ENCODE results near the gene AIPL1.

Gene AIPL1

GRCh38 chr17:6470751-6471521 is 36.0 kb upstream of the AIPL1 start:
- Histone ChIP-seq H3K9ac (0 out of 22 replicates have a peak overlapping the region, but pooled peaks of 2 of the 11 experiments have one; percentile 11 to 16), H3K27ac (peak overlapping the region in 3 of 11 experiments; percentile 17 to 42 (median 35); a peak in 1 of 22 replicates), H3K4me3 (no peak overlapping the region), H3K4me1 (peaks cover 12 to 30% (median 21%) of the 10 kb centered on the region in 10 experiments), H3K27me3 (no peaks in the 10 kb centered on the region), H3K4me2 (peak overlapping the region; percentile 15 to 69 (median 56)), H3K36me3 (no peaks in the 10 kb centered on the region), H3K9me3 (replicated peaks in 1 of 11) (peaks cover 0 to 4% (median 0%) of the 10 kb centered on the region in 11 experiments; a peak in 2 of 22 replicates), H4K20me1 (peaks cover 0 to 9% (median 0%) of the 10 kb centered on the region in 11 experiments; a peak in 1 of 22 replicates)
- no peak for TF ChIP-seq Cebpa-rat (IDR thresholded peaks at IDR 0.05)

DNA sequence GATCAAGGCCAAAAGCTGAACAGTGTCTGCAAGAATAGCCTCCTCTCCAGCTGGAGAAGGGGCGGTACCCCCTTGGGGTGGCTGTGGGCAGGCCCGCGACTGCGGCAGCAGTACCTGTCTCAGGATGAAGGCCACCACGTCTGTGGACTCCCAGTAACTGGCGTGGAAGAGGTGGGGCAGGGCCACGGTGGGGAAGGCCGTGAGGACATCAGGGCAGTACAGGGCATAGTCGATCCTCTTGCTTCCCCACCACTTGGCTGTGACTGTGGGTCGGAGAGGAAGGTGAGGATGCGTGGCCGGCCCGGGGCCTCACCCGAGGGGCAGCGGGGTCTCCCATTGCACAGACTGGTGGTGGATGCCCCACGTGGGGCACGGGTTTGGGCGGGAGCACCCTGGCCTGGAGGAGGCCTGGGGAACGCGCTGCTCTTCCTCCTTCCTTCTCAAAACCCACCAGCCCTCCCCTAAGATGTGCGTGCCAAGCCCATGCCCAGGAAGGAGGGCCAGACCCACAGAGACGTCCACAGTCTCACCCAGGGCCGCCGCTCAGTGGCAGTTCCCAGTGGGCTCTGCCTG is 35.3 kb upstream of the AIPL1 start:
- Histone ChIP-seq H3K36me3 (no peaks in the 10 kb centered on the region), H3K9me3 (replicated peaks in 1 of 11) (peaks cover 0 to 4% (median 0%) of the 10 kb centered on the region in 11 experiments; a peak in 2 of 22 replicates), H4K20me1 (peaks cover 0 to 9% (median 0%) of the 10 kb centered on the region in 11 experiments; a peak in 1 of 22 replicates), H3K27ac (peak overlapping the region in 2 of 11 experiments; percentile 17 to 42; a peak in 1 of 22 replicates), H3K4me1 (peaks cover 12 to 30% (median 21%) of the 10 kb centered on the region in 10 experiments), H3K4me2 (peak overlapping the region in 1 of 11 experiments; percentile 58; a peak in 1 of 22 replicates), H3K9ac (no peak overlapping the region), H3K4me3 (no peak overlapping the region), H3K27me3 (no peaks in the 10 kb centered on the region)
- no peak for TF ChIP-seq Cebpa-rat (IDR thresholded peaks at IDR 0.05)

GRCh38 chr17:6468051-6468790 is 33.3 kb upstream of the AIPL1 start:
- no peak for TF ChIP-seq Cebpa-rat (IDR thresholded peaks at IDR 0.05)
- H3K4me2 ChIP-seq: no peak overlapping the region
- peaks cover 0 to 9% (median 0%) of the 10 kb centered on the region in 11 experiments; a peak in 1 of 22 replicates for H4K20me1 ChIP-seq
- no peak overlapping the region for H3K27ac ChIP-seq
- H3K27me3 ChIP-seq: no peaks in the 10 kb centered on the region
- H3K9me3 ChIP-seq (replicated peaks in 1 of 11): peaks cover 0 to 4% (median 0%) of the 10 kb centered on the region in 11 experiments; a peak in 2 of 22 replicates
- H3K4me1 ChIP-seq: peaks cover 17 to 37% (median 26%) of the 10 kb centered on the region in 10 experiments
- H3K9ac ChIP-seq: no peak overlapping the region
- no peak overlapping the region for H3K4me3 ChIP-seq
- H3K36me3 ChIP-seq: no peaks in the 10 kb centered on the region

- H3K9ac ChIP-seq: no peak overlapping the region
- no peak overlapping the region for H3K4me3 ChIP-seq
- no peaks in the 10 kb centered on the region for H3K36me3 ChIP-seq
- no peak overlapping the region for H3K27ac ChIP-seq
- H3K4me2 ChIP-seq: no peak overlapping the region
- H3K9me3 ChIP-seq (replicated peaks in 1 of 11): peaks cover 0 to 4% (median 0%) of the 10 kb centered on the region in 11 experiments; a peak in 2 of 22 replicates
- H3K4me1 ChIP-seq: peaks cover 17 to 35% (median 28%) of the 10 kb centered on the region in 10 experiments
- peaks cover 0 to 9% (median 0%) of the 10 kb centered on the region in 11 experiments; a peak in 1 of 22 replicates for H4K20me1 ChIP-seq
- TF ChIP-seq Cebpa-rat (IDR thresholded peaks at IDR 0.05): no peak
- no peaks in the 10 kb centered on the region for H3K27me3 ChIP-seq
Observed at GRCh38 chr17:6467567-6467966, 32.6 kb upstream of the AIPL1 start.

- H3K9me3 ChIP-seq (replicated peaks in 1 of 11): peaks cover 0 to 4% (median 0%) of the 10 kb centered on the region in 11 experiments; a peak in 2 of 22 replicates
- H3K4me3 ChIP-seq: no peak overlapping the region
- H3K4me2 ChIP-seq: no peak overlapping the region
- H4K20me1 ChIP-seq: no peaks in the 10 kb centered on the region
- peaks cover 5 to 14% (median 8%) of the 10 kb centered on the region in 10 experiments; a peak in 14 of 20 replicates for H3K4me1 ChIP-seq
- H3K27ac ChIP-seq: no peak overlapping the region
- no peaks in the 10 kb centered on the region for H3K27me3 ChIP-seq
- no peak for TF ChIP-seq Cebpa-rat (IDR thresholded peaks at IDR 0.05)
- no peak overlapping the region for H3K9ac ChIP-seq
- H3K36me3 ChIP-seq: no peaks in the 10 kb centered on the region
Observed at GRCh38 chr17:6465206-6466003, 30.5 kb upstream of the AIPL1 start.

GRCh38 chr17:6464446-6465041 is 29.6 kb upstream of the AIPL1 start:
- Histone ChIP-seq H3K27ac (no peak overlapping the region), H3K27me3 (no peaks in the 10 kb centered on the region), H3K4me3 (no peak overlapping the region), H3K9me3 (replicated peaks in 1 of 11) (peaks cover 0 to 4% (median 0%) of the 10 kb centered on the region in 11 experiments; a peak in 2 of 22 replicates), H4K20me1 (no peaks in the 10 kb centered on the region), H3K36me3 (no peaks in the 10 kb centered on the region), H3K4me2 (no peak overlapping the region), H3K4me1 (peaks cover 5 to 12% (median 8%) of the 10 kb centered on the region in 10 experiments; a peak in 13 of 20 replicates), H3K9ac (no peak overlapping the region)
- TF ChIP-seq Cebpa-rat (IDR thresholded peaks at IDR 0.05): no peak

GRCh38 chr17:6463616-6464445 is 28.9 kb upstream of the AIPL1 start:
- no peaks in the 10 kb centered on the region for H4K20me1 ChIP-seq
- no peaks in the 10 kb centered on the region for H3K27me3 ChIP-seq
- no peak overlapping the region for H3K4me3 ChIP-seq
- no peak overlapping the region for H3K27ac ChIP-seq
- H3K9me3 ChIP-seq (replicated peaks in 1 of 11): peaks cover 0 to 4% (median 0%) of the 10 kb centered on the region in 11 experiments; a peak in 2 of 22 replicates
- H3K36me3 ChIP-seq: no peaks in the 10 kb centered on the region
- H3K9ac ChIP-seq: no peak overlapping the region
- TF ChIP-seq Cebpa-rat (IDR thresholded peaks at IDR 0.05): no peak
- peak overlapping the region in 8 of 11 experiments; percentile 7 to 42 (median 25); a peak in 6 of 22 replicates for H3K4me2 ChIP-seq
- H3K4me1 ChIP-seq: peaks cover 5 to 12% (median 8%) of the 10 kb centered on the region in 10 experiments; a peak in 13 of 20 replicates
